IMR-90 (cell line): ENCODE data around the gene RAD51B. TPM values are rescaled to one million over a fixed set of nuclear protein-coding genes. Genes with fewer than 3 reads are reported as not detected.

Experiments used
- ATAC-seq: fragments of 200-7000 bp; cut with Tn5 transposase; 2 replicates; pipeline ENCODE4 v1.9.1; 2020; ENCODE audit warnings: low read depth, mild to moderate bottlenecking, moderate library complexity
- BruUV-seq: library from RNA; stranded (reverse); fragments of 400-500 nt; replicated peaks from 2 replicates; lab custom pipeline; 2021; lab: Mats Ljungman, UMichigan
- CTCF ChIA-PET: fragments of 300-600 bp; formaldehyde crosslinking; extraction: SDS; loops from one replicate; lab custom pipeline; 2021; ENCODE audit warnings: antibody characterized with exemption; lab: Yijun Ruan, JAX
- POLR2A ChIA-PET: fragments of 300-600 bp; sonication (Branson Sonifier 250); formaldehyde crosslinking; loops from one replicate; lab custom pipeline; 2022; ENCODE audit warnings: antibody characterized with exemption; ENCODE audit not compliant: unreplicated experiment; lab: Charles Lee
- DNase-seq: peaks from one replicate; pipeline ENCODE4 v3.0.0; 2013
- H2AFZ ChIP-seq: replicated peaks from 2 replicates; pipeline ENCODE3; 2013; ENCODE audit warnings: low read length, mild to moderate bottlenecking; ENCODE audit not compliant: poor library complexity
- H2AK5ac ChIP-seq: 2 replicates; pipeline ENCODE4 v1.6.1; 2013; ENCODE audit warnings: low read depth, low read length, inconsistent platforms
- H2AK9ac ChIP-seq: replicated peaks from 2 replicates; pipeline ENCODE3; 2013; ENCODE audit warnings: mild to moderate bottlenecking, low read depth, low read length, moderate library complexity; ENCODE audit not compliant: poor library complexity
- H2BK120ac ChIP-seq: 2 replicates; pipeline ENCODE4 v1.6.1; 2013; ENCODE audit warnings: low read depth, low read length, inconsistent platforms
- H2BK15ac ChIP-seq: 3 replicates; pipeline ENCODE4 v1.6.1; 2013; ENCODE audit warnings: low read depth, low read length, inconsistent platforms
- H2BK20ac ChIP-seq: 2 replicates; pipeline ENCODE4 v1.6.1; 2013; ENCODE audit warnings: low read depth, mild to moderate bottlenecking, inconsistent platforms, low read length, moderate library complexity
- H2BK5ac ChIP-seq: 2 replicates; pipeline ENCODE4 v1.6.1; 2013; ENCODE audit warnings: mild to moderate bottlenecking, low read depth, low read length, inconsistent platforms; ENCODE audit not compliant: poor library complexity, severe bottlenecking
- H3K14ac ChIP-seq: replicated peaks from 2 replicates; pipeline ENCODE4 v1.6.1; 2013; ENCODE audit warnings: low read depth, low read length, inconsistent platforms
- H3K18ac ChIP-seq: 2 replicates; pipeline ENCODE4 v1.6.1; 2013; ENCODE audit warnings: low read depth, low read length, control low read depth
- H3K23ac ChIP-seq: 2 replicates; pipeline ENCODE4 v1.6.1; 2013; ENCODE audit warnings: low read depth, low read length, inconsistent platforms
- H3K27ac ChIP-seq: 2 replicates; pipeline ENCODE4 v1.5.1; 2013; ENCODE audit warnings: mild to moderate bottlenecking, control low read depth, low read length; ENCODE audit not compliant: insufficient read depth
- H3K27me3 ChIP-seq: 2 replicates; pipeline ENCODE4 v1.6.1; 2013; ENCODE audit warnings: low read length; ENCODE audit not compliant: control insufficient read depth, insufficient read depth
- H3K36me3 ChIP-seq: 2 replicates; pipeline ENCODE4 v1.6.1; 2013; ENCODE audit warnings: low read length, mixed read lengths; ENCODE audit not compliant: control insufficient read depth, insufficient read depth
- H3K4ac ChIP-seq: 2 replicates; pipeline ENCODE4 v1.6.1; 2013; ENCODE audit warnings: low read depth, low read length, inconsistent platforms
- H3K4me1 ChIP-seq: 2 replicates; pipeline ENCODE4 v1.6.1; 2013; ENCODE audit warnings: low read length, mixed read lengths; ENCODE audit not compliant: control insufficient read depth, insufficient read depth
- H3K4me2 ChIP-seq: 2 replicates; pipeline ENCODE4 v1.6.1; 2013; ENCODE audit warnings: low read depth, mild to moderate bottlenecking, control low read depth, low read length, moderate library complexity
- H3K4me3 ChIP-seq: 2 replicates; pipeline ENCODE4 v1.5.1; 2013; ENCODE audit warnings: low read depth, mild to moderate bottlenecking, control low read depth, low read length, moderate library complexity; ENCODE audit not compliant: insufficient read depth
- H3K56ac ChIP-seq: 2 replicates; pipeline ENCODE4 v1.6.1; 2013; ENCODE audit warnings: low read length, inconsistent platforms; ENCODE audit not compliant: insufficient read depth; ENCODE audit errors: extremely low read depth
- H3K79me1 ChIP-seq, 2 experiments: 2 replicates each; pipeline ENCODE4 v1.6.1; 2013; ENCODE audit warnings: low read length in 2 of 2, inconsistent platforms in 1 of 2, low read depth in 1 of 2
- H3K9ac ChIP-seq: 2 replicates; pipeline ENCODE4 v1.6.1; 2013; ENCODE audit warnings: low read depth, low read length, control low read depth
- H3K9me1 ChIP-seq: 2 replicates; pipeline ENCODE4 v1.6.1; 2013; ENCODE audit warnings: low read length, inconsistent platforms; ENCODE audit not compliant: insufficient read depth
- H3K9me3 ChIP-seq: 2 replicates; pipeline ENCODE4 v1.6.1; 2013; ENCODE audit warnings: low read length; ENCODE audit not compliant: control insufficient read depth, insufficient read depth
- H4K20me1 ChIP-seq: 2 replicates; pipeline ENCODE4 v1.6.1; 2013; ENCODE audit warnings: low read length, inconsistent platforms; ENCODE audit not compliant: insufficient read depth
- H4K5ac ChIP-seq: 2 replicates; pipeline ENCODE4 v1.6.1; 2013; ENCODE audit warnings: mild to moderate bottlenecking, low read depth, low read length, control low read depth
- H4K8ac ChIP-seq, 2 experiments: 2 replicates each; pipeline ENCODE4 v1.6.1; 2013; ENCODE audit warnings: low read depth in 2 of 2, low read length in 2 of 2, control low read depth in 1 of 2, inconsistent platforms in 1 of 2
- H4K91ac ChIP-seq: 2 replicates; pipeline ENCODE4 v1.6.1; 2013; ENCODE audit warnings: low read depth, low read length, inconsistent platforms; ENCODE audit not compliant: insufficient read depth
- BHLHE40 ChIP-seq: fragments of 150-350 bp; IDR thresholded peaks from 2 replicates; pipeline ENCODE4 v1.6.1; 2016; ENCODE audit warnings: mild to moderate bottlenecking, low read depth, low read length
- CEBPB ChIP-seq: IDR thresholded peaks from 2 replicates; pipeline ENCODE4 v1.6.1; 2012; ENCODE audit warnings: low read depth, low read length, improper control_type of control experiment
- CHD1 ChIP-seq: IDR thresholded peaks from 2 replicates; pipeline ENCODE4 v1.6.1; 2012; ENCODE audit warnings: low read depth, low read length, improper control_type of control experiment
- CTCF ChIP-seq: conservative IDR thresholded peaks from 2 replicates; pipeline ENCODE4 v1.5.1; 2012; ENCODE audit warnings: mild to moderate bottlenecking, low read depth, low read length, improper control_type of control experiment
- FOS ChIP-seq: fragments of 150-350 bp; IDR thresholded peaks from 2 replicates; pipeline ENCODE4 v1.6.1; 2016; ENCODE audit warnings: low read depth, low read length
- MAFK ChIP-seq: IDR thresholded peaks from 2 replicates; pipeline ENCODE4 v1.6.1; 2012; ENCODE audit warnings: low read depth, low read length, improper control_type of control experiment
- MAZ ChIP-seq: IDR thresholded peaks from 2 replicates; pipeline ENCODE4 v1.6.1; 2012; ENCODE audit warnings: low read depth, mild to moderate bottlenecking, low read length, improper control_type of control experiment, moderate library complexity, borderline replicate concordance
- MXI1 ChIP-seq: IDR thresholded peaks from 2 replicates; pipeline ENCODE4 v1.6.1; 2012; ENCODE audit warnings: low read depth, mild to moderate bottlenecking, low read length, moderate library complexity, borderline replicate concordance
- POLR2A ChIP-seq: IDR thresholded peaks from 2 replicates; pipeline ENCODE4 v1.6.1; 2012; ENCODE audit warnings: mild to moderate bottlenecking, low read depth, low read length
- RAD21 ChIP-seq: IDR thresholded peaks from 2 replicates; pipeline ENCODE4 v1.6.1; 2012; ENCODE audit warnings: low read length, improper control_type of control experiment
- RFX5 ChIP-seq: IDR thresholded peaks from 2 replicates; pipeline ENCODE4 v1.8.0; 2012; ENCODE audit warnings: low read depth, mild to moderate bottlenecking, low read length, moderate library complexity
- SMC3 ChIP-seq: fragments of 150-350 bp; IDR thresholded peaks from 2 replicates; pipeline ENCODE4 v1.6.1; 2016; ENCODE audit warnings: low read depth, mild to moderate bottlenecking, antibody characterized with exemption, low read length, moderate library complexity
- USF2 ChIP-seq: fragments of 150-350 bp; IDR thresholded peaks from 2 replicates; pipeline ENCODE4 v1.6.1; 2017; ENCODE audit warnings: mild to moderate bottlenecking, antibody characterized with exemption, low read length, low read depth
- whole genome bisulfite sequencing, 2 experiments: methylation state at CpG; one replicate each; pipeline versions ENCODE4 v1.1.5 to v1.1.7; 2013; ENCODE audit warnings: missing lambda C conversion rate in 2 of 2; ENCODE audit not compliant: insufficient read length in 1 of 2; ENCODE audit errors: extremely low coverage in 2 of 2; 5-methylcytosine and 5-hydroxymethylcytosine counted together
- dilution Hi-C: fragments of 300-500 bp; cut with HindIII; formaldehyde crosslinking; loops from one replicate; pipeline ENCODE4 v1.14.3; 2018; ENCODE audit warnings: low sequenced_read_pairs; ENCODE audit not compliant: unreplicated experiment
- in situ Hi-C: fragments of 300-500 bp; cut with MboI; formaldehyde crosslinking; loops from 3 replicates; pipeline ENCODE4 v1.14.3; 2019; ENCODE audit warnings: low sequenced_read_pairs, inconsistent platforms, mixed read lengths
- intact Hi-C: fragments of 100-400 bp; cut with micrococcal nuclease; formaldehyde crosslinking; loops from 2 replicates; pipeline ENCODE4 v1.10.0; 2022
- polyA plus RNA-seq, 3 experiments: library from polyadenylated mRNA; depleted of rRNA; stranded (reverse); fragments of >200 nt; gene quantifications; 2 replicates each; pipeline ENCODE4 v1.2.3, GENCODE V29; 2012; ENCODE audit warnings: low replicate concordance in 1 of 3
- total RNA-seq: library from RNA; depleted of rRNA; stranded (reverse); fragments of >200 nt; gene quantifications from 2 replicates; pipeline ENCODE4 v1.2.3, GENCODE V29; 2012
- TF ChIP-seq, protein P1 (sequence below): fragments of 150-350 bp; IDR thresholded peaks from 2 replicates; pipeline ENCODE4 v1.6.1; 2016; ENCODE audit warnings: low read depth, mild to moderate bottlenecking, low read length, moderate library complexity, borderline replicate concordance

Gene RAD51B
- total and polyA plus RNA-seq, 2 of the 4 experiments (the other 2 are of a cell fraction) = 5.1 to 18.8 TPM

DNA sequence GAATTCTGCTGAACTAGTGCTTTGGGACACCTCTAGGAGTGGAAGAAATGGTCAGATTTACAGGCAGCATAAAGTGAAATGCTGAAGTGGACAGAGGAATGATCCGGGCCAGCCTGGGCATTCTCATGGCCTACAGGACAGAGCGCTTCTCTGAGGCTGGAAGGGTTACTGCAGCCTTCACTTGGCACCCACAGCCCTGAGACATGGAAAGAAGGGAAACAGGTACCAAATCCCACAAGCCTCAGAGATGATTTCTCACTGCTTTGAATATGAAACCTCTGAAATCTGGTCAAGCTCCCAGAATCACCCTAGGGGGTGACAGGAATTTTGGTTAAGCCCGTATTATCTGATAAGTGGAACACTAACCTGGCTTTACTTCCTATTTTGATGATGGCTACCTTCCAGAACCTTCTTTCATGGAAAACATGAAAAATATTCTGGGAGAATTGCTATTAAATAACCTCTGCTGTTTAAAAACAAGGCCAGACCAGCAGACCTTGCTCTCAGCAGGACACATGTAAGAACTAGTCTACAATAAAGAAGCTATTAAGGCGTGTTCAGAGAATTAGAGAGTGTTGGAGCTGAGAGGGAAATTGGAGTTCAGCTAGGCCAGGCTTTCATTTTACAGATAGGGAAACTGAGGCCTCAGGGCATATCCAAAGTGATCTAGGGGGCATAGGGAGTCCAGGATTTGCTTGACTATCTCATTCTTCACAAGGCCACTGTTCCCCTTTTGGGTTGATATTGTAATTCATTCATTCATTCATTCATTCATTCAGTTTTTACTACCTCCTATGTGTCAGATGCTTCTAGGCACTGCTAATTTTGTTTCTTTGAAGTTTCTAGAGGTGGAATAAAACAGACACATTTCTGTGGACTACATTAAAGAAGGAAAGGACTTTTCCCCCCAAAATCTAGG, 691.8 kb downstream of the RAD51B start:
- Histone ChIP-seq H3K9ac (no peak overlapping the region), H3K27ac (no peak overlapping the region), H2BK20ac (peak overlapping the region; percentile 81), H2BK120ac (peak overlapping the region; percentile 87), H2BK5ac (no peak overlapping the region), H3K36me3 (no peaks in the 10 kb centered on the region), H4K8ac (peak overlapping the region in 1 of 2 experiments; percentile 73; a peak in 1 of 4 replicates), H3K14ac (peak overlapping the region; percentile 71), H3K9me1 (peaks cover 32% of the 10 kb centered on the region), H4K91ac (peak overlapping the region; percentile 30), H2AK5ac (peak overlapping the region; percentile 74; the same call in 1 of the 2 replicates), H3K27me3 (no peaks in the 10 kb centered on the region), H3K9me3 (no peaks in the 10 kb centered on the region), H3K4me1 (peaks cover 22% of the 10 kb centered on the region), H3K4ac (peak overlapping the region; percentile 81), H2AK9ac (no peak overlapping the region), H2BK15ac (peak overlapping the region; percentile 51; the same call in 2 of the 3 replicates), H3K23ac (no peak overlapping the region), H4K20me1 (no peaks in the 10 kb centered on the region), H3K4me3 (no peak overlapping the region), H3K56ac (no peak overlapping the region), H3K18ac (no peak overlapping the region; the same call in 1 of the 2 replicates), H3K4me2 (no peak overlapping the region), H4K5ac (no peak overlapping the region; the same call in 1 of the 2 replicates), H2AFZ (no peak overlapping the region), H3K79me1 (0 out of 4 replicates have a peak, but pooled peaks cover 0 to under 1% of the 10 kb centered on the region in 2 experiments)
- WGBS, 2 experiments = 100% methylated on average over 1 of the region's 4 CpGs; no CpG with 5 or more reads in 1 of the 2 experiments
- in situ Hi-C loops (no loop called here), intact Hi-C loops (no loop called here), dilution Hi-C loops (no loop called here)
- ChIA-PET CTCF (interaction anchor here (0.5 to 0.6 kb wide), 2 partner anchors 292 to 388 kb away, joined by 3 to 6 read pairs; no protein-coding TSS in a partner anchor), POLR2A (no interaction called here)
- no peak for ATAC-seq
- DNase-seq = no peak
- no TSS peak for BruUV-seq
- TF ChIP-seq MXI1 = no peak
- TF ChIP-seq BHLHE40 = no peak
- TF ChIP-seq MAFK = no peak
- no peak for TF ChIP-seq RFX5
- no peak for TF ChIP-seq MAZ
- no peak for TF ChIP-seq CHD1
- TF ChIP-seq, protein P1, sequence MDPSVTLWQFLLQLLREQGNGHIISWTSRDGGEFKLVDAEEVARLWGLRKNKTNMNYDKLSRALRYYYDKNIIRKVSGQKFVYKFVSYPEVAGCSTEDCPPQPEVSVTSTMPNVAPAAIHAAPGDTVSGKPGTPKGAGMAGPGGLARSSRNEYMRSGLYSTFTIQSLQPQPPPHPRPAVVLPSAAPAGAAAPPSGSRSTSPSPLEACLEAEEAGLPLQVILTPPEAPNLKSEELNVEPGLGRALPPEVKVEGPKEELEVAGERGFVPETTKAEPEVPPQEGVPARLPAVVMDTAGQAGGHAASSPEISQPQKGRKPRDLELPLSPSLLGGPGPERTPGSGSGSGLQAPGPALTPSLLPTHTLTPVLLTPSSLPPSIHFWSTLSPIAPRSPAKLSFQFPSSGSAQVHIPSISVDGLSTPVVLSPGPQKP = no peak
- no peak for TF ChIP-seq SMC3
- no peak for TF ChIP-seq CTCF
- no peak for TF ChIP-seq CEBPB
- no peak for TF ChIP-seq USF2
- TF ChIP-seq RAD21 = no peak
- no peak for TF ChIP-seq FOS
- no peak for TF ChIP-seq POLR2A
